ENCODE results near the gene ZMYND8. TPM values are rescaled to one million over a fixed set of nuclear protein-coding genes. Genes with fewer than 3 reads are reported as not detected.

The ZMYND8 gene
- total RNA-seq, 2 donors from 2014 or later: 42.1 to 65.7 TPM

- H3K4me1 Mint-ChIP-seq (ENCODE audit: low read depth in 2 of 2): peaks cover 0 to 8% of the 10 kb centered on the region in 2 donors
- DNase-seq (ENCODE audit: low spot score) (no peak), ATAC-seq (no peak)
- H3K9me3 Mint-ChIP-seq: no peaks in the 10 kb centered on the region
- no peaks in the 10 kb centered on the region for H3K27me3 Mint-ChIP-seq
- no peak overlapping the region for H3K4me3 Mint-ChIP-seq
- no peak overlapping the region for H3K27ac Mint-ChIP-seq
- H3K36me3 Mint-ChIP-seq: peaks cover 17% of the 10 kb centered on the region
Measured at GRCh38 chr20:47231382-47232039, 125.0 kb downstream of the ZMYND8 start.

DNA sequence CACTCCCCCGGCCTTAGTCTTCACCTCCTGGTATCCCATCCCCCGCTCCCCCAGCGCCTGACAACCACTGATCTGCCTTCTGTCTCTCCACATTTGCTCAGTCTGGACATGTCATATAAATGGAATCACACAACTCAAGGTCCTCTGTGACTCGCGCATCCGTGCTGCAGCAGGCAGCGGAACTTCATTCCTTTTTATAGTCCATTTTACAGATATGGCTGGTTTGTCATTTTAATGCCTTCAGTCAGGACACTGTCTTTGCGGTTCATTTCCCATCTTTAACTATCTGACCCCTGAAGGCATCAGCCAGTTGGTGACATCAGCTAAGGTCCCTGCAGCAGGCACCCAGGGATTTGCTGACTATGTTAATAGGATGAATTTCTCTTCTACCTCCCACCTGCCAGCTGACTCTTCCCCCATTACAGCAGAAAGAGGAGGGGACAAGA lies 125.7 kb downstream of the ZMYND8 start:
- no peak for DNase-seq (ENCODE audit: low spot score)
- H3K4me3 Mint-ChIP-seq: no peak overlapping the region
- H3K4me1 Mint-ChIP-seq (ENCODE audit: low read depth in 2 of 2): peaks cover 0 to 8% of the 10 kb centered on the region in 2 donors
- H3K36me3 Mint-ChIP-seq: peaks cover 15% of the 10 kb centered on the region
- no peaks in the 10 kb centered on the region for H3K27me3 Mint-ChIP-seq
- no peaks in the 10 kb centered on the region for H3K9me3 Mint-ChIP-seq
- no peak for ATAC-seq
- H3K27ac Mint-ChIP-seq: peak overlapping the region in 1 of 2 donors; percentile 54

DNA sequence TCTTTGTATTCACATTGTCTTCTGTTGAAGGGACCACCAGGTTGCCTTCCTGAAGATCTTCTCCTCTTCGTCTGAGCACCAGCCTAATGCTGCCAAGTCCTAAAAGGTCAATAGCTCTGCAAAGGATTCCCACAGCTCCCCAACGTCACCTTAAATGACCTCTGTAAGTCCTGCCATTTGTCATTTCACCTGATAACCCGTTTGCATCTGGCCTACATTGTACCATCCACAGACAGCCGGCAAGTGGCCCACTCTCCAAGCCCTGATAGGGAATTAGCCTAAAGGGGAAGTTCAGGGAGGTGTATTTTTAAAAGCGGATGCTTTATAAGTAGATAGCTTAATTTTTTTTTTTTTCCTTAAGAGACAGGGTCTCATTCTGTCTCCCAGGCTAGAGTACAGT lies 127.8 kb downstream of the ZMYND8 start:
- no peaks in the 10 kb centered on the region for H3K9me3 Mint-ChIP-seq
- DNase-seq (ENCODE audit: low spot score) (no peak), ATAC-seq (no peak)
- peaks cover 0 to 8% of the 10 kb centered on the region in 2 donors for H3K4me1 Mint-ChIP-seq (ENCODE audit: low read depth in 2 of 2)
- peaks cover 14% of the 10 kb centered on the region for H3K36me3 Mint-ChIP-seq
- no peaks in the 10 kb centered on the region for H3K27me3 Mint-ChIP-seq
- H3K4me3 Mint-ChIP-seq: no peak overlapping the region
- H3K27ac Mint-ChIP-seq: no peak overlapping the region

- Mint-ChIP-seq H3K36me3 (peaks cover 14% of the 10 kb centered on the region), H3K9me3 (no peaks in the 10 kb centered on the region), H3K27me3 (no peaks in the 10 kb centered on the region), H3K27ac (no peak overlapping the region), H3K4me3 (no peak overlapping the region), H3K4me1 (ENCODE audit: low read depth in 2 of 2) (peaks cover 0 to 8% of the 10 kb centered on the region in 2 donors)
- ATAC-seq (no peak), DNase-seq (ENCODE audit: low spot score) (no peak)
Measured at GRCh38 chr20:47227576-47227975, 128.9 kb downstream of the ZMYND8 start.

- no peak overlapping the region for H3K27ac Mint-ChIP-seq
- no peak for ATAC-seq
- H3K36me3 Mint-ChIP-seq: peaks cover 16% of the 10 kb centered on the region
- H3K27me3 Mint-ChIP-seq: no peaks in the 10 kb centered on the region
- no peak for DNase-seq (ENCODE audit: low spot score)
- H3K9me3 Mint-ChIP-seq: no peaks in the 10 kb centered on the region
- H3K4me1 Mint-ChIP-seq (ENCODE audit: low read depth in 2 of 2): peaks cover 0 to 8% of the 10 kb centered on the region in 2 donors
- H3K4me3 Mint-ChIP-seq: no peak overlapping the region
Measured at GRCh38 chr20:47227119-47227518, 129.4 kb downstream of the ZMYND8 start.

DNA sequence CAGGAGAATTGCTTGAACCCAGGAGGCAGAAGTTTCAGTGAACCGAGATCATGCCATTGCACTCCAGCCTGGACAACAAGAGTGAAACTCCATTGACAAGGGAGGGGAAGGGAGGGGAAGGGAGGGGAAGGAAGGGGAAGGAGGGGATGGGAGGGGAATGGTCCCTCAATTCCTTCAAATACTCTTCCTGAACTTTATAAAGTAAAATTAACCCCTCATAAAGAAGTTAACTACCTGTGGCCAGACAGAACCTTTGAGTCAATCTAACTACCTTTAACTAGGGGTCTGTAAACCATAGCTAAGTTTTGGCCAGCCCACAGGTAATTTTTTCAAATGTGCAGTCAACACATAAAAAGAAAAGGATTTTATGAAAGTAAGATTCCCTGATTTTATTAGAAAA lies 131.0 kb downstream of the ZMYND8 start:
- Mint-ChIP-seq H3K27ac (no peak overlapping the region), H3K4me3 (no peak overlapping the region), H3K27me3 (no peaks in the 10 kb centered on the region), H3K4me1 (ENCODE audit: low read depth in 2 of 2) (no peaks in the 10 kb centered on the region), H3K36me3 (peaks cover 5% of the 10 kb centered on the region), H3K9me3 (no peaks in the 10 kb centered on the region)
- ATAC-seq (no peak), DNase-seq (ENCODE audit: low spot score) (no peak)

GRCh38 chr20:47224857-47225256 lies 131.6 kb downstream of the ZMYND8 start:
- Mint-ChIP-seq H3K36me3 (peaks cover 6% of the 10 kb centered on the region), H3K27me3 (no peaks in the 10 kb centered on the region), H3K27ac (peak overlapping the region in 1 of 2 donors; percentile 39), H3K4me3 (no peak overlapping the region), H3K4me1 (ENCODE audit: low read depth in 2 of 2) (peaks cover 0 to 3% of the 10 kb centered on the region in 2 donors), H3K9me3 (no peaks in the 10 kb centered on the region)
- ATAC-seq: no peak
- DNase-seq (ENCODE audit: low spot score): no peak

DNA sequence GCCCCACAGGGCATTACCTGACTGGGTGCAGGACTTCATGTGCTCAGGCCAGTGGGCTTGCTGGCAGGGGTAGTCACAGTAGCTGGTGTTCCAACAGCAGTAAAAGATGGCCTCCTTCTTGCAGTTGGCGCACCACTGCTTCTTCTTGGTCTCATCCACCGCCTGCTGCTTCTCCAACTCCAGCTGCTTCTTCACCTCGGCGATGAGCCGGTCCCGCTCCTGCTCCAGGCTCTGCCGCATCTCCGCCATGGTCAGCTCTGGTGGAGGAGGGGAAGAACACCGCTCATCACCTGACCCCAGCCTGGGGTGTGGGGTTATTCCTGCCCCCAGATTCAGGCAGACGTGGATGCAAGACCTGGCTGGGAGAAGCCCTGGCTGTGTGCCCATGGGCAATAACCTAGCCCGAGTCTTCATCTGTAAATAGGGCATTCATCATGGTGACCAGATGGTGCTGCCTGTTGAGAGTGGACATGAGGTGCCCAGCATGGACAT lies 132.2 kb downstream of the ZMYND8 start:
- peak in 1 of 2 donors; percentile 28 for ATAC-seq
- Mint-ChIP-seq H3K4me1 (ENCODE audit: low read depth in 2 of 2) (peaks cover 0 to 4% of the 10 kb centered on the region in 2 donors), H3K36me3 (peaks cover 10% of the 10 kb centered on the region)

GRCh38 chr20:47223896-47224295 lies 132.6 kb downstream of the ZMYND8 start:
- Mint-ChIP-seq H3K9me3 (no peaks in the 10 kb centered on the region), H3K36me3 (peaks cover 10% of the 10 kb centered on the region), H3K27me3 (no peaks in the 10 kb centered on the region), H3K4me3 (no peak overlapping the region), H3K4me1 (ENCODE audit: low read depth in 2 of 2) (peaks cover 0 to 4% of the 10 kb centered on the region in 2 donors), H3K27ac (no peak overlapping the region)
- no peak for DNase-seq (ENCODE audit: low spot score)
- ATAC-seq: no peak

More for the DNA sequence above, 132.2 kb downstream of the ZMYND8 start:
- Mint-ChIP-seq H3K9me3 (no peaks in the 10 kb centered on the region), H3K27me3 (no peaks in the 10 kb centered on the region), H3K4me3 (no peak overlapping the region), H3K27ac (peak overlapping the region in 1 of 2 donors; percentile 39)
- DNase-seq (ENCODE audit: low spot score): no peak

GRCh38 chr20:47222468-47223119 lies 133.9 kb downstream of the ZMYND8 start:
- no peaks in the 10 kb centered on the region for H3K27me3 Mint-ChIP-seq
- DNase-seq (ENCODE audit: low spot score) (no peak), ATAC-seq (no peak)
- no peaks in the 10 kb centered on the region for H3K9me3 Mint-ChIP-seq
- H3K36me3 Mint-ChIP-seq: peaks cover 10% of the 10 kb centered on the region
- no peak overlapping the region for H3K4me3 Mint-ChIP-seq
- peaks cover 0 to 4% of the 10 kb centered on the region in 2 donors for H3K4me1 Mint-ChIP-seq (ENCODE audit: low read depth in 2 of 2)
- H3K27ac Mint-ChIP-seq: peak overlapping the region in 1 of 2 donors; percentile 73

- Mint-ChIP-seq H3K27ac (no peak overlapping the region), H3K9me3 (no peaks in the 10 kb centered on the region), H3K4me3 (no peak overlapping the region), H3K4me1 (ENCODE audit: low read depth in 2 of 2) (peaks cover 0 to 6% of the 10 kb centered on the region in 2 donors), H3K36me3 (peaks cover 10% of the 10 kb centered on the region), H3K27me3 (no peaks in the 10 kb centered on the region)
- DNase-seq (ENCODE audit: low spot score) (no peak), ATAC-seq (no peak)
Measured at GRCh38 chr20:47221036-47221625, 135.4 kb downstream of the ZMYND8 start.

- no peak overlapping the region for H3K4me3 Mint-ChIP-seq
- peak overlapping the region in 1 of 2 donors; percentile 62 for H3K27ac Mint-ChIP-seq
- peaks cover 0 to 11% of the 10 kb centered on the region in 2 donors for H3K4me1 Mint-ChIP-seq (ENCODE audit: low read depth in 2 of 2)
- DNase-seq (ENCODE audit: low spot score) (peak; percentile 64), ATAC-seq (peak; percentile 49 to 65)
- H3K27me3 Mint-ChIP-seq: no peaks in the 10 kb centered on the region
- no peaks in the 10 kb centered on the region for H3K9me3 Mint-ChIP-seq
- peaks cover 16% of the 10 kb centered on the region for H3K36me3 Mint-ChIP-seq
Measured at GRCh38 chr20:47220161-47220582, 136.3 kb downstream of the ZMYND8 start.

GRCh38 chr20:47217482-47218446 lies 138.7 kb downstream of the ZMYND8 start:
- no peaks in the 10 kb centered on the region for H3K9me3 Mint-ChIP-seq

More at GRCh38 chr20:47217482-47218446, 138.7 kb downstream of the ZMYND8 start:
- DNase-seq (ENCODE audit: low spot score) (no peak), ATAC-seq (no peak)
- H3K4me3 Mint-ChIP-seq: no peak overlapping the region
- H3K4me1 Mint-ChIP-seq (ENCODE audit: low read depth in 2 of 2): peaks cover 0 to 11% of the 10 kb centered on the region in 2 donors
- H3K36me3 Mint-ChIP-seq: peaks cover 16% of the 10 kb centered on the region
- peak overlapping the region in 1 of 2 donors; percentile 55 for H3K27ac Mint-ChIP-seq
- H3K27me3 Mint-ChIP-seq: no peaks in the 10 kb centered on the region

Data from natural killer cell treated with Interleukin-12 subunit alpha and Interleukin-12 subunit beta and Interleukin-15 and Interleukin-18, amount 100 ng/mL, for 72 hours (primary cell).